Measurements from ENCODE around the gene BMP2K. TPM values are rescaled to one million over a fixed set of nuclear protein-coding genes. Genes with fewer than 3 reads are reported as not detected.

BMP2K gene
- total RNA-seq, 6 donors from 2014 or later: 34.2 to 50.3 (median 42.1) TPM

- H3K27ac ChIP-seq: no peak overlapping the region
- peaks cover 10 to 21% (median 13%) of the 10 kb centered on the region in 4 donors for H3K4me1 ChIP-seq
- no peak for ATAC-seq (ENCODE audit: low FRiP score in 2 of 2)
- H3K4me3 ChIP-seq: no peak overlapping the region
- TF ChIP-seq CTCF (IDR thresholded peaks at IDR 0.05): no peak
- no peak for TF ChIP-seq POLR2A (IDR thresholded peaks at IDR 0.05)
- TF ChIP-seq EP300 (IDR thresholded peaks at IDR 0.05): no peak
- 52 to 59% methylated on average over 3 of the region's 3 CpGs for WGBS, 2 donors
- H3K9me3 ChIP-seq: no peaks in the 10 kb centered on the region
- no peaks in the 10 kb centered on the region for H3K36me3 ChIP-seq
- no peak for DNase-seq
- H3K27me3 ChIP-seq: no peaks in the 10 kb centered on the region
Observed at GRCh38 chr4:78774417-78774816, 1.7 kb upstream of the BMP2K start.

GRCh38 chr4:78775303-78776078 lies 659 bp upstream of the BMP2K start:
- Histone ChIP-seq H3K9me3 (no peaks in the 10 kb centered on the region), H3K4me1 (peaks cover 10 to 21% (median 13%) of the 10 kb centered on the region in 4 donors), H3K36me3 (no peaks in the 10 kb centered on the region), H3K4me3 (peak overlapping the region; percentile 75 to 96 (median 93)), H3K27ac (peak overlapping the region; percentile 98 to 100 (median 98)), H3K27me3 (no peaks in the 10 kb centered on the region)
- TF ChIP-seq POLR2AphosphoS5 (IDR thresholded peaks at IDR 0.05): peak in 1 of 2 donors; percentile 50
- no peak for TF ChIP-seq CTCF (IDR thresholded peaks at IDR 0.05)
- TF ChIP-seq POLR2A (IDR thresholded peaks at IDR 0.05): peak in 1 of 4 donors; percentile 27
- TF ChIP-seq EP300 (IDR thresholded peaks at IDR 0.05): peak in 1 of 4 donors; percentile 9
- ATAC-seq (ENCODE audit: low FRiP score in 2 of 2) (peak; percentile 90 to 95), DNase-seq (peak; percentile 88 to 98)
- 0 to 2% methylated on average over 21 to 24 of the region's 54 CpGs for WGBS, 2 donors

- no peaks in the 10 kb centered on the region for H3K9me3 ChIP-seq
- H3K36me3 ChIP-seq: no peaks in the 10 kb centered on the region
- WGBS, 2 donors: 5% methylated on average over 22 to 23 of the region's 28 CpGs
- TF ChIP-seq EP300 (IDR thresholded peaks at IDR 0.05) (no peak), POLR2AphosphoS5 (IDR thresholded peaks at IDR 0.05) (no peak), POLR2A (IDR thresholded peaks at IDR 0.05) (peak in 1 of 4 donors; percentile 24), CTCF (IDR thresholded peaks at IDR 0.05) (no peak)
- peak overlapping the region; percentile 87 to 96 (median 93) for H3K4me3 ChIP-seq
- ATAC-seq (ENCODE audit: low FRiP score in 2 of 2) (peak; percentile 54 to 64), DNase-seq (peak in 1 of 2 donors; percentile 65)
- H3K4me1 ChIP-seq: peaks cover 10 to 28% (median 15%) of the 10 kb centered on the region in 4 donors
- peak overlapping the region; percentile 98 to 100 (median 98) for H3K27ac ChIP-seq
- H3K27me3 ChIP-seq: no peaks in the 10 kb centered on the region
Observed at GRCh38 chr4:78776729-78777575, 802 bp downstream of the BMP2K start.

- Histone ChIP-seq H3K27me3 (no peaks in the 10 kb centered on the region), H3K4me1 (peaks cover 10 to 34% (median 18%) of the 10 kb centered on the region in 4 donors), H3K9me3 (no peaks in the 10 kb centered on the region), H3K27ac (peak overlapping the region in 1 of 4 donors; percentile 98), H3K36me3 (no peaks in the 10 kb centered on the region), H3K4me3 (peak overlapping the region; percentile 87 to 96 (median 93))
- no peak for TF ChIP-seq EP300 (IDR thresholded peaks at IDR 0.05)
- no peak for TF ChIP-seq CTCF (IDR thresholded peaks at IDR 0.05)
- TF ChIP-seq POLR2AphosphoS5 (IDR thresholded peaks at IDR 0.05): no peak
- no peak for TF ChIP-seq POLR2A (IDR thresholded peaks at IDR 0.05)
- WGBS, 2 donors: 57 to 64% methylated on average over 8 of the region's 8 CpGs
- no peak for DNase-seq
- ATAC-seq (ENCODE audit: low FRiP score in 2 of 2): no peak
Observed at GRCh38 chr4:78777576-78777940, 1.4 kb downstream of the BMP2K start.
